Endodermal cell (in vitro differentiated cells): Measurements from ENCODE around the gene MAP3K15. TPM values are rescaled to one million over a fixed set of nuclear protein-coding genes. Genes with fewer than 3 reads are reported as not detected.

Source experiments
- DNase-seq: peaks from one replicate; pipeline ENCODE4 v3.0.0-alpha.2; 2017
- H3K27ac ChIP-seq: 2 replicates; pipeline ENCODE4 v1.5.1; 2013; ENCODE audit warnings: mild to moderate bottlenecking, low read depth, low read length, moderate library complexity
- H3K27me3 ChIP-seq: 2 replicates; pipeline ENCODE4 v1.6.1; 2013; ENCODE audit warnings: mild to moderate bottlenecking, low read length, moderate library complexity; ENCODE audit not compliant: insufficient read depth, control insufficient read depth, poor library complexity, severe bottlenecking
- H3K36me3 ChIP-seq: 2 replicates; pipeline ENCODE4 v1.7.0; 2013; ENCODE audit warnings: mild to moderate bottlenecking, low read length, moderate library complexity; ENCODE audit not compliant: control insufficient read depth, insufficient read depth
- H3K4me1 ChIP-seq: one replicate; pipeline ENCODE4 v1.7.0; 2013; ENCODE audit warnings: low read length; ENCODE audit not compliant: control insufficient read depth, insufficient read depth
- H3K4me3 ChIP-seq: 2 replicates; pipeline ENCODE4 v1.5.1; 2013; ENCODE audit warnings: mild to moderate bottlenecking, low read length, moderate library complexity
- H3K9ac ChIP-seq: 2 replicates; pipeline ENCODE4 v1.6.1; 2013; ENCODE audit warnings: mild to moderate bottlenecking, low read length, moderate library complexity; ENCODE audit not compliant: poor library complexity, severe bottlenecking; ENCODE audit errors: extremely low read depth
- H3K9me3 ChIP-seq: 2 replicates; pipeline ENCODE4 v1.6.1; 2013; ENCODE audit warnings: mild to moderate bottlenecking, low read length, moderate library complexity; ENCODE audit not compliant: control insufficient read depth
- H3K27ac Mint-ChIP-seq: 2 replicates; pipeline ENCODE4 v1.8.0; 2020; ENCODE audit warnings: mixed read lengths
- H3K27me3 Mint-ChIP-seq: 2 replicates; pipeline ENCODE4 v1.8.0; 2021; ENCODE audit warnings: mild to moderate bottlenecking, mixed read lengths; ENCODE audit not compliant: insufficient read depth
- H3K36me3 Mint-ChIP-seq: 2 replicates; pipeline ENCODE4 v1.8.0; 2020; ENCODE audit warnings: low read depth, mixed read lengths
- H3K4me1 Mint-ChIP-seq: 2 replicates; pipeline ENCODE4 v1.8.0; 2020; ENCODE audit warnings: mixed read lengths
- H3K4me3 Mint-ChIP-seq: 2 replicates; pipeline ENCODE4 v1.8.0; 2020; ENCODE audit warnings: mild to moderate bottlenecking, moderate library complexity, mixed read lengths
- H3K9me3 Mint-ChIP-seq: 2 replicates; pipeline ENCODE4 v1.8.0; 2020; ENCODE audit warnings: mild to moderate bottlenecking, mixed read lengths
- CTCF ChIP-seq: fragments of 200-600 bp; sonication (generic); conservative IDR thresholded peaks from 2 replicates; pipeline ENCODE4 v1.5.0; 2021; ENCODE audit warnings: antibody characterized with exemption, mild to moderate bottlenecking
- WGBS, 2 experiments: methylation state at CpG; one replicate each; pipeline versions ENCODE4 v1.1.5 to v1.1.7; 2013; ENCODE audit warnings: missing lambda C conversion rate in 2 of 2, mixed read lengths in 1 of 2; ENCODE audit not compliant: insufficient coverage in 1 of 2, insufficient read length in 1 of 2; 5-methylcytosine and 5-hydroxymethylcytosine counted together
- total RNA-seq, 2 donors: library from RNA; stranded (reverse); fragmentation: NEBNext Ultra II Directional in 1 of 2; extraction: Animal tissue kit (Norgen Biotek cat#: 25700) in 1 of 2; gene quantifications; 2 replicates in 1 of 2; 3 replicates in 1 of 2; pipeline ENCODE4 v1.2.1, GENCODE V29; 2021

The MAP3K15 gene
- total RNA-seq, 2 donors from 2014 or later, result 2.2 to 2.9 TPM

- H3K4me1 Mint-ChIP-seq, result no peaks in the 10 kb centered on the region
- DNase-seq, result no peak
- no peak overlapping the region for H3K27ac ChIP-seq
- H3K36me3 ChIP-seq, result no peaks in the 10 kb centered on the region
- H3K4me3 ChIP-seq, result no peak overlapping the region
- no peaks in the 10 kb centered on the region for H3K27me3 ChIP-seq
- no peaks in the 10 kb centered on the region for H3K4me1 ChIP-seq
- H3K9me3 Mint-ChIP-seq, result peaks cover 68% of the 10 kb centered on the region
- no peaks in the 10 kb centered on the region for H3K36me3 Mint-ChIP-seq
- H3K4me3 Mint-ChIP-seq, result no peak overlapping the region
- no peak overlapping the region for H3K9ac ChIP-seq
- 70 to 84% methylated on average over 2 to 8 of the region's 9 CpGs for WGBS, 2 experiments
- TF ChIP-seq CTCF, result no peak
- no peak overlapping the region for H3K27ac Mint-ChIP-seq
- no peaks in the 10 kb centered on the region for H3K9me3 ChIP-seq
- no peaks in the 10 kb centered on the region for H3K27me3 Mint-ChIP-seq
Measured at GRCh38 chrX:19543020-19543715, 27.9 kb upstream of the MAP3K15 start.

GRCh38 chrX:19541931-19542330 is 26.6 kb upstream of the MAP3K15 start:
- no peaks in the 10 kb centered on the region for H3K36me3 ChIP-seq
- 95 to 97% methylated on average over 5 to 18 of the region's 19 CpGs for WGBS, 2 experiments
- H3K27ac ChIP-seq, result no peak overlapping the region
- Mint-ChIP-seq H3K9me3 (peaks cover 71% of the 10 kb centered on the region), H3K27ac (no peak overlapping the region), H3K36me3 (no peaks in the 10 kb centered on the region), H3K4me3 (no peak overlapping the region), H3K27me3 (no peaks in the 10 kb centered on the region), H3K4me1 (no peaks in the 10 kb centered on the region)
- H3K4me1 ChIP-seq, result no peaks in the 10 kb centered on the region
- TF ChIP-seq CTCF, result no peak
- no peak overlapping the region for H3K9ac ChIP-seq
- DNase-seq, result no peak
- no peaks in the 10 kb centered on the region for H3K27me3 ChIP-seq
- H3K9me3 ChIP-seq, result no peaks in the 10 kb centered on the region
- no peak overlapping the region for H3K4me3 ChIP-seq

GRCh38 chrX:19541196-19541595 is 25.9 kb upstream of the MAP3K15 start:
- Mint-ChIP-seq H3K36me3 (no peaks in the 10 kb centered on the region), H3K27ac (no peak overlapping the region), H3K4me1 (no peaks in the 10 kb centered on the region), H3K9me3 (peaks cover 71% of the 10 kb centered on the region), H3K4me3 (no peak overlapping the region), H3K27me3 (no peaks in the 10 kb centered on the region)
- Histone ChIP-seq H3K9ac (no peak overlapping the region), H3K36me3 (no peaks in the 10 kb centered on the region), H3K27me3 (no peaks in the 10 kb centered on the region), H3K4me3 (no peak overlapping the region), H3K9me3 (no peaks in the 10 kb centered on the region), H3K4me1 (no peaks in the 10 kb centered on the region), H3K27ac (no peak overlapping the region)
- no peak for TF ChIP-seq CTCF
- 100% methylated on average over 2 of the region's 3 CpGs; no CpG with 5 or more reads in 1 of the 2 experiments for WGBS, 2 experiments
- DNase-seq, result no peak
